H1 (cell line): ENCODE measurements around the gene TAB3. TPM values are rescaled to one million over a fixed set of nuclear protein-coding genes. Genes with fewer than 3 reads are reported as not detected.

Experiments used
- CBX5 ChIP-seq: fragments of 300-800, 300-1000 bp; sonication (generic); IDR thresholded peaks from 2 replicates; pipeline ENCODE4 v1.7.1; 2016; ENCODE audit warnings: antibody characterized with exemption, low read length, low read depth
- KDM1A ChIP-seq: fragments of 200-600, 300-600 bp; sonication (generic); IDR thresholded peaks from 2 replicates; pipeline ENCODE4 v1.7.1; 2016; ENCODE audit warnings: mild to moderate bottlenecking, low read length, borderline replicate concordance
- polyA plus RNA-seq, 7 experiments: library from polyadenylated mRNA; depleted of rRNA in 3 of 7; stranded (reverse) in 5 of 7; unstranded in 2 of 7; fragments of >200 nt in 5 of 7; fragments of 200-250 nt in 2 of 7; gene quantifications; 1 replicate in 5 of 7; 2 replicates in 1 of 7; 4 replicates in 1 of 7; pipeline versions ENCODE4 v1.2.1 to v1.2.3, GENCODE V29; 2011 to 2013; ENCODE audit warnings: missing spikeins in 2 of 7, mixed read lengths in 2 of 7
- total RNA-seq: library from RNA; stranded (reverse); fragmentation: NEBNext Ultra II Directional; extraction: Animal tissue kit (Norgen Biotek cat#: 25700); gene quantifications from 2 replicates; pipeline ENCODE4 v1.2.1, GENCODE V29; 2021

Gene TAB3
- total and polyA plus RNA-seq, 2 of the 8 experiments (the other 6 are each of a cell fraction or from before 2014, with no cell fraction given): 12.7 to 12.9 TPM

DNA sequence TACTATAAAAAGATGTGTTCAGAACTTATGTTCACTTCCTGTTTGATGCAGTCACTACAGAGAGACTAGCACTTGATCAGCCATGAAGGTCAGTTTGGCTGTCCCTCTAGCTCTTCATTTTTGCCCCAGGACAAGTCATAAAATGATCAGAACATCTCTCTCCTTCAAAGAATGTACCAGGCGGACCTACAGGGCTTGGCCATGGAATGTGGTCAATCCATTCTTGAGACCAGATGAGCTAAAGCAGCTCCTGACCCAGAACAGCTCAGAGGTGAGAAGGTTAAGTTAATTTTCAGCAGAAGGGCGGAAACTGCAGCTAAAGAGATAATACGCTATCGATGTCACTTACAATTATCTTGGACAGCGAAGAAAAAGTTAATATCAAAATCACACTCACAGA lies 49.2 kb upstream of the TAB3 start (continued):
- no peak for TF ChIP-seq KDM1A
- TF ChIP-seq CBX5: no peak
